GM19395 (cell line): Measurements from ENCODE around the gene PTPRR.

ENCODE experiments used
- ATAC-seq: cut with Tn5 transposase; IDR thresholded peaks from one replicate; pipeline ENCODE4 v1.9.1; 2021; ENCODE audit warnings: mild to moderate bottlenecking, moderate library complexity; ENCODE audit not compliant: unreplicated experiment

The PTPRR gene

GRCh38 chr12:70919176-70919575 lies 1.4 kb downstream of the PTPRR start:
- no peak for ATAC-seq

GRCh38 chr12:70918321-70918720 lies 2.2 kb downstream of the PTPRR start:
- ATAC-seq = no peak

- no peak for ATAC-seq
These were observed 9.9 kb downstream of the PTPRR start for GRCh38 chr12:70910666-70911065.

GRCh38 chr12:70908978-70909377 lies 11.6 kb downstream of the PTPRR start:
- ATAC-seq = no peak

- no peak for ATAC-seq
These were observed 13.1 kb downstream of the PTPRR start for GRCh38 chr12:70907412-70907811.

GRCh38 chr12:70895956-70896355 lies 24.6 kb downstream of the PTPRR start:
- no peak for ATAC-seq

- ATAC-seq = no peak
These were observed 27.9 kb downstream of the PTPRR start for GRCh38 chr12:70892593-70892992.

- no peak for ATAC-seq
These were observed 29.4 kb downstream of the PTPRR start for GRCh38 chr12:70890895-70891832.

- no peak for ATAC-seq
These were observed 34.6 kb downstream of the PTPRR start for GRCh38 chr12:70885956-70886355.

GRCh38 chr12:70883855-70884254 lies 36.7 kb downstream of the PTPRR start:
- ATAC-seq = no peak

- no peak for ATAC-seq
These were observed 39.8 kb downstream of the PTPRR start for GRCh38 chr12:70880744-70881143.

GRCh38 chr12:70876952-70877351 lies 43.6 kb downstream of the PTPRR start:
- no peak for ATAC-seq

GRCh38 chr12:70875628-70876027 lies 44.9 kb downstream of the PTPRR start:
- no peak for ATAC-seq

GRCh38 chr12:70854881-70855568 lies 65.5 kb downstream of the PTPRR start:
- no peak for ATAC-seq

GRCh38 chr12:70854138-70854537 lies 66.4 kb downstream of the PTPRR start:
- no peak for ATAC-seq

GRCh38 chr12:70853326-70853725 lies 67.2 kb downstream of the PTPRR start:
- no peak for ATAC-seq

- ATAC-seq = no peak
These were observed 68.0 kb downstream of the PTPRR start for GRCh38 chr12:70852416-70853150.

GRCh38 chr12:70849265-70849960 lies 71.1 kb downstream of the PTPRR start:
- ATAC-seq = no peak

GRCh38 chr12:70847871-70848270 lies 72.7 kb downstream of the PTPRR start:
- ATAC-seq = no peak

- no peak for ATAC-seq
These were observed 75.3 kb downstream of the PTPRR start for GRCh38 chr12:70845268-70845667.

GRCh38 chr12:70843363-70843762 lies 77.2 kb downstream of the PTPRR start:
- no peak for ATAC-seq
